HEK293 (cell line): ENCODE measurements around the gene NFS1.

Experiments used
- FEZF1 ChIP-seq: fragments of 450-650 bp; formaldehyde crosslinking; IDR thresholded peaks from 2 replicates; pipeline ENCODE4 v1.5.1; 2016; ENCODE audit warnings: missing biosample characterization, missing genetic modification characterization
- GFI1B ChIP-seq: fragments of 450-650 bp; formaldehyde crosslinking; IDR thresholded peaks from 2 replicates; pipeline ENCODE4 v1.5.1; 2016; ENCODE audit warnings: missing biosample characterization, missing genetic modification characterization
- GLI4 ChIP-seq: fragments of 450-650 bp; formaldehyde crosslinking; IDR thresholded peaks from 2 replicates; pipeline ENCODE4 v1.5.1; 2016; ENCODE audit warnings: missing biosample characterization, missing genetic modification characterization
- HOXA7 ChIP-seq: sonication (generic); formaldehyde crosslinking; IDR thresholded peaks from 2 replicates; pipeline ENCODE4 v1.8.1; 2022; ENCODE audit warnings: missing genetic modification reagents, borderline replicate concordance
- KLF10 ChIP-seq: fragments of 450-650 bp; IDR thresholded peaks from 2 replicates; pipeline ENCODE4 v1.5.1; 2018; ENCODE audit warnings: missing biosample characterization, mild to moderate bottlenecking, missing genetic modification characterization
- SALL2 ChIP-seq: fragments of 450-650 bp; formaldehyde crosslinking; IDR thresholded peaks from 2 replicates; pipeline ENCODE4 v1.5.0; 2017; ENCODE audit warnings: missing biosample characterization, mild to moderate bottlenecking, missing genetic modification characterization, borderline replicate concordance
- TRIM28 ChIP-seq: IDR thresholded peaks from 2 replicates; pipeline ENCODE4 v1.6.1; 2011; ENCODE audit warnings: low read length, control low read depth, borderline replicate concordance
- ZIC2 ChIP-seq: fragments of 450-650 bp; formaldehyde crosslinking; IDR thresholded peaks from 2 replicates; pipeline ENCODE4 v1.5.1; 2016; ENCODE audit warnings: missing biosample characterization, missing genetic modification characterization
- ZNF146 ChIP-seq: fragments of 450-650 bp; formaldehyde crosslinking; IDR thresholded peaks from 2 replicates; pipeline ENCODE4 v1.5.1; 2016; ENCODE audit warnings: missing biosample characterization, missing genetic modification characterization
- ZNF214 ChIP-seq: fragments of 450-650 bp; formaldehyde crosslinking; IDR thresholded peaks from 2 replicates; pipeline ENCODE4 v1.5.1; 2017; ENCODE audit warnings: missing biosample characterization, mild to moderate bottlenecking, missing genetic modification characterization, borderline replicate concordance
- ZNF24 ChIP-seq: fragments of 450-650 bp; formaldehyde crosslinking; IDR thresholded peaks from 2 replicates; pipeline ENCODE4 v1.5.1; 2016; ENCODE audit warnings: missing biosample characterization, missing genetic modification characterization
- ZNF404 ChIP-seq: fragments of 450-650 bp; formaldehyde crosslinking; IDR thresholded peaks from 2 replicates; pipeline ENCODE4 v1.5.1; 2017; ENCODE audit warnings: missing biosample characterization, missing genetic modification characterization
- ZNF48 ChIP-seq: fragments of 450-650 bp; formaldehyde crosslinking; IDR thresholded peaks from 2 replicates; pipeline ENCODE4 v1.5.1; 2016; ENCODE audit warnings: missing biosample characterization, missing genetic modification characterization
- ZNF544 ChIP-seq: fragments of 450-650 bp; formaldehyde crosslinking; IDR thresholded peaks from 2 replicates; pipeline ENCODE4 v1.5.0; 2017; ENCODE audit warnings: missing biosample characterization, missing genetic modification characterization
- ZNF629 ChIP-seq: fragments of 450-650 bp; formaldehyde crosslinking; IDR thresholded peaks from 2 replicates; pipeline ENCODE4 v1.5.1; 2017; ENCODE audit warnings: missing biosample characterization, missing genetic modification characterization
- ZNF777 ChIP-seq: fragments of 450-650 bp; formaldehyde crosslinking; IDR thresholded peaks from 2 replicates; pipeline ENCODE4 v1.5.1; 2017; ENCODE audit warnings: missing biosample characterization, missing genetic modification characterization, borderline replicate concordance
- ZNF791 ChIP-seq: fragments of 450-650 bp; formaldehyde crosslinking; IDR thresholded peaks from 2 replicates; pipeline ENCODE4 v1.5.1; 2016; ENCODE audit warnings: missing biosample characterization, missing genetic modification characterization
- TF ChIP-seq, protein P1 (sequence below): sonication (generic); formaldehyde crosslinking; IDR thresholded peaks from 2 replicates; pipeline ENCODE4 v1.8.1; 2022; ENCODE audit warnings: mild to moderate bottlenecking, moderate library complexity, missing genetic modification reagents
- TF ChIP-seq, protein P2 (sequence below): fragments of 450-650 bp; formaldehyde crosslinking; IDR thresholded peaks from 2 replicates; pipeline ENCODE4 v1.5.1; 2016; ENCODE audit warnings: missing biosample characterization, missing genetic modification characterization
- TF ChIP-seq, protein P3 (sequence below): fragments of 450-650 bp; formaldehyde crosslinking; IDR thresholded peaks from 2 replicates; pipeline ENCODE4 v1.5.1; 2016; ENCODE audit warnings: missing biosample characterization, missing genetic modification characterization
- TF ChIP-seq, protein P4 (sequence below): fragments of 450-650 bp; formaldehyde crosslinking; IDR thresholded peaks from 2 replicates; pipeline ENCODE4 v1.5.0; 2017; ENCODE audit warnings: missing biosample characterization, missing genetic modification characterization, borderline replicate concordance
- TF ChIP-seq, protein P5 (sequence below): fragments of 450-650 bp; formaldehyde crosslinking; IDR thresholded peaks from 2 replicates; pipeline ENCODE4 v1.5.1; 2016; ENCODE audit warnings: missing biosample characterization, missing genetic modification characterization
- TF ChIP-seq, protein P6 (sequence below): fragments of 450-650 bp; formaldehyde crosslinking; IDR thresholded peaks from 2 replicates; pipeline ENCODE4 v1.5.1; 2016; ENCODE audit warnings: missing biosample characterization, missing genetic modification characterization, borderline replicate concordance

The NFS1 gene

DNA sequence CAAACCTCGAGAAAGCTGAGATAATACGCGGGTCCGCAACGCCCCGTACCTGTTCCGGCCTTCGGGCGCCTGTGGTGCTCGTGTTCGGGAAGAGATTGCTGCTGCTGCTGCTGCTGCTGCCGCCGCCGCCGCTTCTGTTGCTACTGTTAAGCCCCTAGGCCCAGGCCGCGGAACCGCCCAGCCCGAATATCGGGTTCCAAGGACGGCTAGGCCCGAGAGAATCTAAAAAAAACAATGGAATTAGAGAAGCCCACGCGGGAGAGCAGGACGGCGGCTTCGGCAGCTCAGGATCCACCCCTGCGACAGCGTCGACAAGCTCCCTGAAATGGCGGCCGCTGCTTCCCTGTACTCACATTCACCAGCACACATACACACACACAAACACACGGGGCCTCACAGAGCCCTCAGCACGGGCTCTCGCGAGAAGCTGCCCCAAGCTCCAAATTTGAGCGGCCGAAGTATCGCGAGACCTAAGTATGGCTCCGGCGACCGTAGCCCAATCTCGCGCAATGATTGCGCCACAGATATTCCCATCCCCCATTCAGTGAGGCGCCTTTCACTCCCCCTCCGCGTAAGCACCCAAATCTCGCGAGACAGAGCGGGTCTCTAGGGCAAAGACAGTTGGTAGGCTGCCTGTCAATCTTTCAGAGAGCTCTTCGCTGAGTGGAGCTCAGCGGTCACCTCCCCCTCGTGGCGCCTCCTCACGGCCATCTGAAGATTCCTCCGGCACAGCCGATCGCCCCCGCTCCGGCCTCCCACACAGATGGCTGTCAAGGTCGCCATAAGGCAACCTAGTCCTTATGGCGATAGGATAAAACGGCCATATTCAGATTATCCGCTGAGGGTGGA, 43.0 kb upstream of the NFS1 start, which contains the start of gene RBM39 (continued):
- TF ChIP-seq ZNF777 (tag by site-specific recombination) (no peak), FEZF1 (tag by site-specific recombination) (peak; percentile 44; the same call in 1 of the 2 replicates), ZNF629 (tag by site-specific recombination) (peak; percentile 94), TRIM28 (no peak; the same call in 1 of the 2 replicates), HOXA7 (CRISPR knock-in tag) (no peak), ZNF146 (peak; percentile 16; the same call in 1 of the 2 replicates), ZIC2 (tag by site-specific recombination) (peak; percentile 40; the same call in 1 of the 2 replicates), ZNF791 (tag by site-specific recombination) (no peak), ZNF214 (tag by site-specific recombination) (no peak), ZNF404 (tag by site-specific recombination) (no peak), GLI4 (tag by site-specific recombination) (no peak), KLF10 (peak; percentile 84), ZNF24 (tag by site-specific recombination) (peak; percentile 93; the same call in 1 of the 2 replicates), SALL2 (tag by site-specific recombination) (no peak), ZNF544 (tag by site-specific recombination) (no peak), ZNF48 (no peak), GFI1B (peak; percentile 83; the same call in 1 of the 2 replicates)
- TF ChIP-seq, protein P1, sequence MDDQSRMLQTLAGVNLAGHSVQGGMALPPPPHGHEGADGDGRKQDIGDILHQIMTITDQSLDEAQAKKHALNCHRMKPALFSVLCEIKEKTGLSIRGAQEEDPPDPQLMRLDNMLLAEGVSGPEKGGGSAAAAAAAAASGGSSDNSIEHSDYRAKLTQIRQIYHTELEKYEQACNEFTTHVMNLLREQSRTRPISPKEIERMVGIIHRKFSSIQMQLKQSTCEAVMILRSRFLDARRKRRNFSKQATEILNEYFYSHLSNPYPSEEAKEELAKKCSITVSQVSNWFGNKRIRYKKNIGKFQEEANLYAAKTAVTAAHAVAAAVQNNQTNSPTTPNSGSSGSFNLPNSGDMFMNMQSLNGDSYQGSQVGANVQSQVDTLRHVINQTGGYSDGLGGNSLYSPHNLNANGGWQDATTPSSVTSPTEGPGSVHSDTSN: peak; percentile 96
- TF ChIP-seq, protein P2, sequence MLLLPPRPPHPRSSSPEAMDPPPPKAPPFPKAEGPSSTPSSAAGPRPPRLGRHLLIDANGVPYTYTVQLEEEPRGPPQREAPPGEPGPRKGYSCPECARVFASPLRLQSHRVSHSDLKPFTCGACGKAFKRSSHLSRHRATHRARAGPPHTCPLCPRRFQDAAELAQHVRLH (tag by site-specific recombination): 0 out of 2 replicates have a peak, but pooled peaks have one; percentile 78
- TF ChIP-seq, protein P3, sequence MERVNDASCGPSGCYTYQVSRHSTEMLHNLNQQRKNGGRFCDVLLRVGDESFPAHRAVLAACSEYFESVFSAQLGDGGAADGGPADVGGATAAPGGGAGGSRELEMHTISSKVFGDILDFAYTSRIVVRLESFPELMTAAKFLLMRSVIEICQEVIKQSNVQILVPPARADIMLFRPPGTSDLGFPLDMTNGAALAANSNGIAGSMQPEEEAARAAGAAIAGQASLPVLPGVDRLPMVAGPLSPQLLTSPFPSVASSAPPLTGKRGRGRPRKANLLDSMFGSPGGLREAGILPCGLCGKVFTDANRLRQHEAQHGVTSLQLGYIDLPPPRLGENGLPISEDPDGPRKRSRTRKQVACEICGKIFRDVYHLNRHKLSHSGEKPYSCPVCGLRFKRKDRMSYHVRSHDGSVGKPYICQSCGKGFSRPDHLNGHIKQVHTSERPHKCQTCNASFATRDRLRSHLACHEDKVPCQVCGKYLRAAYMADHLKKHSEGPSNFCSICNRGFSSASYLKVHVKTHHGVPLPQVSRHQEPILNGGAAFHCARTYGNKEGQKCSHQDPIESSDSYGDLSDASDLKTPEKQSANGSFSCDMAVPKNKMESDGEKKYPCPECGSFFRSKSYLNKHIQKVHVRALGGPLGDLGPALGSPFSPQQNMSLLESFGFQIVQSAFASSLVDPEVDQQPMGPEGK (tag by site-specific recombination): peak; percentile 85
- TF ChIP-seq, protein P4, sequence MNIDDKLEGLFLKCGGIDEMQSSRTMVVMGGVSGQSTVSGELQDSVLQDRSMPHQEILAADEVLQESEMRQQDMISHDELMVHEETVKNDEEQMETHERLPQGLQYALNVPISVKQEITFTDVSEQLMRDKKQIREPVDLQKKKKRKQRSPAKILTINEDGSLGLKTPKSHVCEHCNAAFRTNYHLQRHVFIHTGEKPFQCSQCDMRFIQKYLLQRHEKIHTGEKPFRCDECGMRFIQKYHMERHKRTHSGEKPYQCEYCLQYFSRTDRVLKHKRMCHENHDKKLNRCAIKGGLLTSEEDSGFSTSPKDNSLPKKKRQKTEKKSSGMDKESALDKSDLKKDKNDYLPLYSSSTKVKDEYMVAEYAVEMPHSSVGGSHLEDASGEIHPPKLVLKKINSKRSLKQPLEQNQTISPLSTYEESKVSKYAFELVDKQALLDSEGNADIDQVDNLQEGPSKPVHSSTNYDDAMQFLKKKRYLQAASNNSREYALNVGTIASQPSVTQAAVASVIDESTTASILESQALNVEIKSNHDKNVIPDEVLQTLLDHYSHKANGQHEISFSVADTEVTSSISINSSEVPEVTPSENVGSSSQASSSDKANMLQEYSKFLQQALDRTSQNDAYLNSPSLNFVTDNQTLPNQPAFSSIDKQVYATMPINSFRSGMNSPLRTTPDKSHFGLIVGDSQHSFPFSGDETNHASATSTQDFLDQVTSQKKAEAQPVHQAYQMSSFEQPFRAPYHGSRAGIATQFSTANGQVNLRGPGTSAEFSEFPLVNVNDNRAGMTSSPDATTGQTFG (tag by site-specific recombination): no peak; the same call in 1 of the 2 replicates
- TF ChIP-seq, protein P5, sequence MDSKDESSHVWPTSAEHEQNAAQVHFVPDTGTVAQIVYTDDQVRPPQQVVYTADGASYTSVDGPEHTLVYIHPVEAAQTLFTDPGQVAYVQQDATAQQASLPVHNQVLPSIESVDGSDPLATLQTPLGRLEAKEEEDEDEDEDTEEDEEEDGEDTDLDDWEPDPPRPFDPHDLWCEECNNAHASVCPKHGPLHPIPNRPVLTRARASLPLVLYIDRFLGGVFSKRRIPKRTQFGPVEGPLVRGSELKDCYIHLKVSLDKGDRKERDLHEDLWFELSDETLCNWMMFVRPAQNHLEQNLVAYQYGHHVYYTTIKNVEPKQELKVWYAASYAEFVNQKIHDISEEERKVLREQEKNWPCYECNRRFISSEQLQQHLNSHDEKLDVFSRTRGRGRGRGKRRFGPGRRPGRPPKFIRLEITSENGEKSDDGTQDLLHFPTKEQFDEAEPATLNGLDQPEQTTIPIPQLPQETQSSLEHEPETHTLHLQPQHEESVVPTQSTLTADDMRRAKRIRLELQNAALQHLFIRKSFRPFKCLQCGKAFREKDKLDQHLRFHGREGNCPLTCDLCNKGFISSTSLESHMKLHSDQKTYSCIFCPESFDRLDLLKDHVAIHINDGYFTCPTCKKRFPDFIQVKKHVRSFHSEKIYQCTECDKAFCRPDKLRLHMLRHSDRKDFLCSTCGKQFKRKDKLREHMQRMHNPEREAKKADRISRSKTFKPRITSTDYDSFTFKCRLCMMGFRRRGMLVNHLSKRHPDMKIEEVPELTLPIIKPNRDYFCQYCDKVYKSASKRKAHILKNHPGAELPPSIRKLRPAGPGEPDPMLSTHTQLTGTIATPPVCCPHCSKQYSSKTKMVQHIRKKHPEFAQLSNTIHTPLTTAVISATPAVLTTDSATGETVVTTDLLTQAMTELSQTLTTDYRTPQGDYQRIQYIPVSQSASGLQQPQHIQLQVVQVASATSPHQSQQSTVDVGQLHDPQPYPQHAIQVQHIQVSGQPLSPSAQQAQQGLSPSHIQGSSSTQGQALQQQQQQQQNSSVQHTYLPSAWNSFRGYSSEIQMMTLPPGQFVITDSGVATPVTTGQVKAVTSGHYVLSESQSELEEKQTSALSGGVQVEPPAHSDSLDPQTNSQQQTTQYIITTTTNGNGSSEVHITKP (tag by site-specific recombination): peak; percentile 63
- TF ChIP-seq, protein P6, sequence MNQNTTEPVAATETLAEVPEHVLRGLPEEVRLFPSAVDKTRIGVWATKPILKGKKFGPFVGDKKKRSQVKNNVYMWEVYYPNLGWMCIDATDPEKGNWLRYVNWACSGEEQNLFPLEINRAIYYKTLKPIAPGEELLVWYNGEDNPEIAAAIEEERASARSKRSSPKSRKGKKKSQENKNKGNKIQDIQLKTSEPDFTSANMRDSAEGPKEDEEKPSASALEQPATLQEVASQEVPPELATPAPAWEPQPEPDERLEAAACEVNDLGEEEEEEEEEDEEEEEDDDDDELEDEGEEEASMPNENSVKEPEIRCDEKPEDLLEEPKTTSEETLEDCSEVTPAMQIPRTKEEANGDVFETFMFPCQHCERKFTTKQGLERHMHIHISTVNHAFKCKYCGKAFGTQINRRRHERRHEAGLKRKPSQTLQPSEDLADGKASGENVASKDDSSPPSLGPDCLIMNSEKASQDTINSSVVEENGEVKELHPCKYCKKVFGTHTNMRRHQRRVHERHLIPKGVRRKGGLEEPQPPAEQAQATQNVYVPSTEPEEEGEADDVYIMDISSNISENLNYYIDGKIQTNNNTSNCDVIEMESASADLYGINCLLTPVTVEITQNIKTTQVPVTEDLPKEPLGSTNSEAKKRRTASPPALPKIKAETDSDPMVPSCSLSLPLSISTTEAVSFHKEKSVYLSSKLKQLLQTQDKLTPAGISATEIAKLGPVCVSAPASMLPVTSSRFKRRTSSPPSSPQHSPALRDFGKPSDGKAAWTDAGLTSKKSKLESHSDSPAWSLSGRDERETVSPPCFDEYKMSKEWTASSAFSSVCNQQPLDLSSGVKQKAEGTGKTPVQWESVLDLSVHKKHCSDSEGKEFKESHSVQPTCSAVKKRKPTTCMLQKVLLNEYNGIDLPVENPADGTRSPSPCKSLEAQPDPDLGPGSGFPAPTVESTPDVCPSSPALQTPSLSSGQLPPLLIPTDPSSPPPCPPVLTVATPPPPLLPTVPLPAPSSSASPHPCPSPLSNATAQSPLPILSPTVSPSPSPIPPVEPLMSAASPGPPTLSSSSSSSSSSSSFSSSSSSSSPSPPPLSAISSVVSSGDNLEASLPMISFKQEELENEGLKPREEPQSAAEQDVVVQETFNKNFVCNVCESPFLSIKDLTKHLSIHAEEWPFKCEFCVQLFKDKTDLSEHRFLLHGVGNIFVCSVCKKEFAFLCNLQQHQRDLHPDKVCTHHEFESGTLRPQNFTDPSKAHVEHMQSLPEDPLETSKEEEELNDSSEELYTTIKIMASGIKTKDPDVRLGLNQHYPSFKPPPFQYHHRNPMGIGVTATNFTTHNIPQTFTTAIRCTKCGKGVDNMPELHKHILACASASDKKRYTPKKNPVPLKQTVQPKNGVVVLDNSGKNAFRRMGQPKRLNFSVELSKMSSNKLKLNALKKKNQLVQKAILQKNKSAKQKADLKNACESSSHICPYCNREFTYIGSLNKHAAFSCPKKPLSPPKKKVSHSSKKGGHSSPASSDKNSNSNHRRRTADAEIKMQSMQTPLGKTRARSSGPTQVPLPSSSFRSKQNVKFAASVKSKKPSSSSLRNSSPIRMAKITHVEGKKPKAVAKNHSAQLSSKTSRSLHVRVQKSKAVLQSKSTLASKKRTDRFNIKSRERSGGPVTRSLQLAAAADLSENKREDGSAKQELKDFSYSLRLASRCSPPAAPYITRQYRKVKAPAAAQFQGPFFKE: no peak
